HEK293 (cell line): ENCODE measurements around the gene DENND1A.

ENCODE experiments used
- CTCF ChIA-PET: fragments of 350-600 bp; formaldehyde crosslinking; extraction: SDS; loops from one replicate; lab custom pipeline; 2021; ENCODE audit warnings: antibody characterized with exemption; lab: Yijun Ruan, JAX
- POLR2A ChIA-PET: fragments of 300-600 bp; formaldehyde crosslinking; extraction: SDS; loops from one replicate; lab custom pipeline; 2020; ENCODE audit warnings: antibody characterized with exemption, inconsistent platforms; lab: Yijun Ruan, JAX
- H3K27ac ChIP-seq: fragments of 200-500 bp; sonication (Bioruptor generic); 2 replicates; pipeline ENCODE4 v1.5.1; 2014; ENCODE audit warnings: low read depth, low read length, control low read depth, inconsistent platforms; ENCODE audit errors: extremely low read depth
- H3K36me3 ChIP-seq, 2 experiments: fragments of 200-500 bp in 1 of 2; sonication (Bioruptor generic) in 1 of 2; 1 replicate in 1 of 2; 2 replicates in 1 of 2; pipeline ENCODE4 v1.5.1; 2014 to 2017; ENCODE audit warnings: inconsistent platforms in 2 of 2, low read length in 2 of 2; ENCODE audit not compliant: control insufficient read depth in 2 of 2, insufficient read depth in 1 of 2
- H3K4me1 ChIP-seq: fragments of 200-500 bp; sonication (Bioruptor generic); 2 replicates; pipeline ENCODE4 v1.5.1; 2014; ENCODE audit warnings: mild to moderate bottlenecking, low read length, inconsistent platforms; ENCODE audit not compliant: control insufficient read depth, insufficient read depth
- H3K4me3 ChIP-seq: 2 replicates; pipeline ENCODE4 v1.5.1; 2011; ENCODE audit warnings: low read depth, mild to moderate bottlenecking, control low read depth, low read length, moderate library complexity
- H3K9me3 ChIP-seq: fragments of 200-500 bp; sonication (Bioruptor generic); 2 replicates; pipeline ENCODE4 v1.5.1; 2014; ENCODE audit warnings: low read depth, low read length, inconsistent platforms; ENCODE audit not compliant: control insufficient read depth, insufficient read depth
- BCL11A ChIP-seq: fragments of 450-650 bp; formaldehyde crosslinking; IDR thresholded peaks from 2 replicates; pipeline ENCODE4 v1.5.1; 2016; ENCODE audit warnings: low read depth, missing biosample characterization, missing genetic modification characterization
- FEZF1 ChIP-seq: fragments of 450-650 bp; formaldehyde crosslinking; IDR thresholded peaks from 2 replicates; pipeline ENCODE4 v1.5.1; 2016; ENCODE audit warnings: missing biosample characterization, missing genetic modification characterization
- GLI2 ChIP-seq: fragments of 450-650 bp; formaldehyde crosslinking; IDR thresholded peaks from 2 replicates; pipeline ENCODE4; 2017; ENCODE audit warnings: missing biosample characterization, missing genetic modification characterization, low read depth, borderline replicate concordance
- GLIS1 ChIP-seq: fragments of 450-650 bp; formaldehyde crosslinking; IDR thresholded peaks from 2 replicates; pipeline ENCODE4 v1.5.1; 2016; ENCODE audit warnings: missing biosample characterization, missing genetic modification characterization
- IKZF3 ChIP-seq: fragments of 450-650 bp; IDR thresholded peaks from 2 replicates; pipeline ENCODE4 v1.5.0; 2018; ENCODE audit warnings: missing biosample characterization, mild to moderate bottlenecking, missing genetic modification characterization, moderate library complexity
- PRDM10 ChIP-seq: fragments of 450-650 bp; formaldehyde crosslinking; IDR thresholded peaks from 2 replicates; pipeline ENCODE4 v1.5.1; 2016; ENCODE audit warnings: missing biosample characterization, missing genetic modification characterization
- PRDM6 ChIP-seq: fragments of 450-650 bp; formaldehyde crosslinking; IDR thresholded peaks from 2 replicates; pipeline ENCODE4 v1.5.1; 2017; ENCODE audit warnings: missing biosample characterization, missing genetic modification characterization
- SP7 ChIP-seq: fragments of 450-650 bp; formaldehyde crosslinking; IDR thresholded peaks from 2 replicates; pipeline ENCODE4 v1.5.1; 2016; ENCODE audit warnings: missing biosample characterization, missing genetic modification characterization
- TRIM28 ChIP-seq: IDR thresholded peaks from 2 replicates; pipeline ENCODE4 v1.6.1; 2011; ENCODE audit warnings: low read length, control low read depth, borderline replicate concordance
- WT1 ChIP-seq: fragments of 450-650 bp; formaldehyde crosslinking; IDR thresholded peaks from 2 replicates; pipeline ENCODE4 v1.5.1; 2016; ENCODE audit warnings: missing biosample characterization, missing genetic modification characterization
- ZIC2 ChIP-seq: fragments of 450-650 bp; formaldehyde crosslinking; IDR thresholded peaks from 2 replicates; pipeline ENCODE4 v1.5.1; 2016; ENCODE audit warnings: missing biosample characterization, missing genetic modification characterization
- ZNF138 ChIP-seq: fragments of 450-650 bp; formaldehyde crosslinking; IDR thresholded peaks from 2 replicates; pipeline ENCODE4 v1.5.1; 2016; ENCODE audit warnings: missing biosample characterization, missing genetic modification characterization, borderline replicate concordance
- ZNF174 ChIP-seq: fragments of 450-650 bp; formaldehyde crosslinking; IDR thresholded peaks from 2 replicates; pipeline ENCODE4 v1.5.0; 2017; ENCODE audit warnings: missing biosample characterization, mild to moderate bottlenecking, missing genetic modification characterization
- ZNF18 ChIP-seq: fragments of 450-650 bp; formaldehyde crosslinking; IDR thresholded peaks from 2 replicates; pipeline ENCODE4 v1.5.1; 2016; ENCODE audit warnings: missing biosample characterization, missing genetic modification characterization
- ZNF214 ChIP-seq: fragments of 450-650 bp; formaldehyde crosslinking; IDR thresholded peaks from 2 replicates; pipeline ENCODE4 v1.5.1; 2017; ENCODE audit warnings: missing biosample characterization, mild to moderate bottlenecking, missing genetic modification characterization, borderline replicate concordance
- ZNF239 ChIP-seq: fragments of 450-650 bp; formaldehyde crosslinking; IDR thresholded peaks from 2 replicates; pipeline ENCODE4 v1.5.1; 2016; ENCODE audit warnings: missing biosample characterization, missing genetic modification characterization
- ZNF398 ChIP-seq: fragments of 450-650 bp; formaldehyde crosslinking; IDR thresholded peaks from 2 replicates; pipeline ENCODE4 v1.5.1; 2017; ENCODE audit warnings: missing biosample characterization, missing genetic modification characterization
- ZNF510 ChIP-seq: fragments of 450-650 bp; formaldehyde crosslinking; IDR thresholded peaks from 2 replicates; pipeline ENCODE4 v1.5.1; 2018; ENCODE audit warnings: mild to moderate bottlenecking, missing genetic modification characterization, missing biosample characterization; ENCODE audit not compliant: insufficient replicate concordance
- ZNF514 ChIP-seq: fragments of 450-650 bp; formaldehyde crosslinking; IDR thresholded peaks from 2 replicates; pipeline ENCODE4 v1.5.1; 2016; ENCODE audit warnings: missing biosample characterization, missing genetic modification characterization
- ZNF549 ChIP-seq: fragments of 450-650 bp; IDR thresholded peaks from 2 replicates; pipeline ENCODE4 v1.5.1; 2018; ENCODE audit warnings: missing biosample characterization, missing genetic modification characterization, mild to moderate bottlenecking, inconsistent platforms, moderate library complexity
- ZNF626 ChIP-seq: fragments of 450-650 bp; sonication (Bioruptor Pico); formaldehyde crosslinking; IDR thresholded peaks from 2 replicates; pipeline ENCODE4 v1.5.1; 2018; ENCODE audit warnings: missing biosample characterization, missing genetic modification characterization, inconsistent platforms
- ZNF701 ChIP-seq: fragments of 450-650 bp; formaldehyde crosslinking; IDR thresholded peaks from 2 replicates; pipeline ENCODE4 v1.5.1; 2016; ENCODE audit warnings: missing biosample characterization, missing genetic modification characterization
- ZNF704 ChIP-seq: fragments of 450-650 bp; formaldehyde crosslinking; IDR thresholded peaks from 2 replicates; pipeline ENCODE4 v1.5.1; 2016; ENCODE audit warnings: missing biosample characterization, missing genetic modification characterization

The DENND1A gene

GRCh38 chr9:123571240-123571639 is 358.7 kb downstream of the DENND1A start (continued):
- no peak for TF ChIP-seq ZNF138 (tag by site-specific recombination)
- TF ChIP-seq GLI2 (tag by site-specific recombination): no peak
- no peak for TF ChIP-seq IKZF3
- no peak for TF ChIP-seq ZNF239 (tag by site-specific recombination)
- TF ChIP-seq ZNF514 (tag by site-specific recombination): no peak
- TF ChIP-seq ZNF701 (tag by site-specific recombination): no peak
- TF ChIP-seq, all 188 proteins: peak for 0

GRCh38 chr9:123568691-123569688 is 360.9 kb downstream of the DENND1A start:
- no peak overlapping the region for H3K4me3 ChIP-seq
- ChIA-PET CTCF (interaction anchor here (0.6 kb wide), 1 partner anchor 53 kb away, joined by 3 read pairs; no protein-coding TSS in a partner anchor), POLR2A (no interaction called here)
- peaks cover 10% of the 10 kb centered on the region for H3K4me1 ChIP-seq
- no peaks in the 10 kb centered on the region for H3K36me3 ChIP-seq
- no peak overlapping the region for H3K27ac ChIP-seq
- no peaks in the 10 kb centered on the region for H3K9me3 ChIP-seq
- TF ChIP-seq PRDM6 (tag by site-specific recombination) (peak; percentile 81), BCL11A (tag by site-specific recombination) (no peak), GLIS1 (tag by site-specific recombination) (peak; percentile 67; the same call in 1 of the 2 replicates), ZNF398 (tag by site-specific recombination) (peak; percentile 54; the same call in 1 of the 2 replicates), ZNF704 (tag by site-specific recombination) (no peak), ZNF626 (tag by site-specific recombination) (no peak), ZNF549 (tag by site-specific recombination) (no peak), ZIC2 (peak; percentile 65), PRDM10 (peak; percentile 66), TRIM28 (0 out of 2 replicates have a peak, but pooled peaks have one; percentile 18), SP7 (tag by site-specific recombination) (0 out of 2 replicates have a peak, but pooled peaks have one; percentile 63), ZNF510 (no peak), WT1 (tag by site-specific recombination) (peak; percentile 88), ZNF214 (tag by site-specific recombination) (no peak), ZNF174 (tag by site-specific recombination) (no peak), ZNF18 (tag by site-specific recombination) (peak; percentile 50; the same call in 1 of the 2 replicates), FEZF1 (tag by site-specific recombination) (peak; percentile 24; the same call in 1 of the 2 replicates)
